Lung (tissue), 12 donors: ENCODE data around the gene YTHDC2. TPM values are rescaled to one million over a fixed set of nuclear protein-coding genes. Genes with fewer than 3 reads are reported as not detected.
A peak's percentile ranks its signal among the peaks of the same experiment; 100 is the strongest.

ENCODE experiments used
- ATAC-seq: fragments of 200-7000 bp; cut with Tn5 transposase; one replicate; pipeline ENCODE4 v1.9.1; 2020; ENCODE audit warnings: moderate number of reproducible peaks; ENCODE audit not compliant: insufficient read depth, low FRiP score
- DNase-seq, 3 donors: peaks; one replicate each; pipeline ENCODE4 v3.0.0-alpha.2; 2013 to 2017
- H3K27ac ChIP-seq, 2 donors: one replicate each; pipeline ENCODE4 v1.5.1; 2013; ENCODE audit warnings: mild to moderate bottlenecking in 2 of 2, moderate library complexity in 2 of 2, control low read depth in 1 of 2, inconsistent platforms in 1 of 2, low read depth in 1 of 2, low read length in 1 of 2
- H3K27me3 ChIP-seq, 3 donors: one replicate each; pipeline ENCODE4 v1.5.1; 2013; ENCODE audit warnings: low read length in 2 of 3; ENCODE audit not compliant: control insufficient read depth in 3 of 3, insufficient read depth in 3 of 3
- H3K36me3 ChIP-seq, 4 donors: one replicate each; pipeline ENCODE4 v1.5.1; 2013; ENCODE audit warnings: low read length in 4 of 4, mild to moderate bottlenecking in 1 of 4, moderate library complexity in 1 of 4; ENCODE audit not compliant: control insufficient read depth in 4 of 4, insufficient read depth in 4 of 4
- H3K4me1 ChIP-seq, 5 donors: one replicate each; pipeline ENCODE4 v1.5.1; 2013; ENCODE audit warnings: low read length in 5 of 5, mild to moderate bottlenecking in 2 of 5, moderate library complexity in 1 of 5; ENCODE audit not compliant: control insufficient read depth in 5 of 5, insufficient read depth in 5 of 5
- H3K4me3 ChIP-seq: one replicate; pipeline ENCODE4 v1.5.1; 2013; ENCODE audit warnings: mild to moderate bottlenecking, control low read depth, moderate library complexity
- H3K9ac ChIP-seq, 2 donors: one replicate each; pipeline ENCODE4 v1.5.1; 2013; ENCODE audit warnings: low read length in 2 of 2, control low read depth in 1 of 2; ENCODE audit not compliant: insufficient read depth in 1 of 2
- H3K9me3 ChIP-seq, 4 donors: one replicate each; pipeline ENCODE4 v1.5.1; 2013; ENCODE audit warnings: low read length in 3 of 4, mild to moderate bottlenecking in 1 of 4, moderate library complexity in 1 of 4; ENCODE audit not compliant: control insufficient read depth in 4 of 4, insufficient read depth in 3 of 4
- WGBS, 2 donors: extraction: QIAGEN DNeasy Blood & Tissue Kit; methylation state at CpG; one replicate each; pipeline ENCODE4 v1.1.7; 2013; 5-methylcytosine and 5-hydroxymethylcytosine counted together
- polyA plus RNA-seq, 2 donors: library from polyadenylated mRNA; stranded (reverse); fragments of 200-250 nt; gene quantifications; one replicate each; pipeline ENCODE4 v1.2.1, GENCODE V29; 2013
- total RNA-seq, 2 donors: library from RNA; depleted of rRNA in 1 of 2; stranded (reverse); fragments of >200 nt in 1 of 2; gene quantifications; one replicate each; pipeline ENCODE4 v1.2.1, GENCODE V29; 2014 to 2021
- TF ChIP-seq, protein P1 (sequence below): IDR thresholded peaks from 2 replicates; pipeline ENCODE4 v1.5.1; 2012; ENCODE audit warnings: mild to moderate bottlenecking; ENCODE audit errors: control extremely low read depth, extremely low read depth
- donor health status: control.
- donor health status: control.
- donor health status: Bipolar disorder and iron deficiency.
- donor health status: healthy.
- donor health status: DM: yes; HTN: yes; CAD: no.

The YTHDC2 gene
- total and polyA plus RNA-seq, 4 donors = 8.4 to 49.1 (median 15.4) TPM

GRCh38 chr5:113510836-113511451 is 2.5 kb upstream of the YTHDC2 start:
- peaks cover 0 to 9% (median 3%) of the 10 kb centered on the region in 3 donors for H3K27me3 ChIP-seq
- no peak overlapping the region for H3K27ac ChIP-seq
- no peak overlapping the region for H3K4me3 ChIP-seq
- DNase-seq = peak in 2 of 3 donors; percentile 49 to 65
- H3K36me3 ChIP-seq = peaks cover 0 to 3% (median 0%) of the 10 kb centered on the region in 4 donors
- H3K4me1 ChIP-seq = peaks cover 0 to 12% (median 0%) of the 10 kb centered on the region in 5 donors
- TF ChIP-seq, protein P1, sequence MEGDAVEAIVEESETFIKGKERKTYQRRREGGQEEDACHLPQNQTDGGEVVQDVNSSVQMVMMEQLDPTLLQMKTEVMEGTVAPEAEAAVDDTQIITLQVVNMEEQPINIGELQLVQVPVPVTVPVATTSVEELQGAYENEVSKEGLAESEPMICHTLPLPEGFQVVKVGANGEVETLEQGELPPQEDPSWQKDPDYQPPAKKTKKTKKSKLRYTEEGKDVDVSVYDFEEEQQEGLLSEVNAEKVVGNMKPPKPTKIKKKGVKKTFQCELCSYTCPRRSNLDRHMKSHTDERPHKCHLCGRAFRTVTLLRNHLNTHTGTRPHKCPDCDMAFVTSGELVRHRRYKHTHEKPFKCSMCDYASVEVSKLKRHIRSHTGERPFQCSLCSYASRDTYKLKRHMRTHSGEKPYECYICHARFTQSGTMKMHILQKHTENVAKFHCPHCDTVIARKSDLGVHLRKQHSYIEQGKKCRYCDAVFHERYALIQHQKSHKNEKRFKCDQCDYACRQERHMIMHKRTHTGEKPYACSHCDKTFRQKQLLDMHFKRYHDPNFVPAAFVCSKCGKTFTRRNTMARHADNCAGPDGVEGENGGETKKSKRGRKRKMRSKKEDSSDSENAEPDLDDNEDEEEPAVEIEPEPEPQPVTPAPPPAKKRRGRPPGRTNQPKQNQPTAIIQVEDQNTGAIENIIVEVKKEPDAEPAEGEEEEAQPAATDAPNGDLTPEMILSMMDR = peak; percentile 4
- peaks cover 0 to 2% (median 0%) of the 10 kb centered on the region in 4 donors for H3K9me3 ChIP-seq
- 54 to 56% methylated on average over 6 of the region's 6 CpGs for WGBS, 2 donors
- no peak for ATAC-seq
- no peak overlapping the region for H3K9ac ChIP-seq

DNA sequence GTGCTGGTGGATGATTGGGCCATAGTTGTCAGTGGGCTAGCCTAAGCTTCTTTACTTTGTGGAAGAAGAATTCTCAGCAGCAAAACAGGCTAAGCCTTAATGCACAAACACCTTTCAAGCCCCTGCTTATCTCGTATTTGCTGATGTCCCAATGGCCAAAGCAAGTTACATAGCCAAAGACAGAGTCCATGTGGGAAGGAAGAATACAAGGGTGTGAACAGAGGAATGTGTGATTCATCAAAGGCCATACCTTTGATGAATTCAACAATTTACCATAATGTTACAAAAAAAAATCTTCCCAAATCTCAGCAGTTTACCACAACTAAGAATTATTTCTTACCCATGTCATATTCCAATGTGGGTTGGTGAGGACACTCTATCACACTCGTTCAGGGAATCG is 1.2 kb upstream of the YTHDC2 start:
- Histone ChIP-seq H3K4me1 (peaks cover 0 to 12% (median 0%) of the 10 kb centered on the region in 5 donors), H3K27ac (no peak overlapping the region), H3K27me3 (peaks cover 0 to 9% (median 1%) of the 10 kb centered on the region in 3 donors), H3K9me3 (peaks cover 0 to 2% (median 0%) of the 10 kb centered on the region in 4 donors), H3K36me3 (peaks cover 0 to 9% (median 1%) of the 10 kb centered on the region in 4 donors), H3K9ac (no peak overlapping the region), H3K4me3 (no peak overlapping the region)
- WGBS, 2 donors = 91 to 92% methylated on average over 3 of the region's 3 CpGs
- DNase-seq = no peak
- TF ChIP-seq, protein P1 = no peak
- ATAC-seq = no peak

DNA sequence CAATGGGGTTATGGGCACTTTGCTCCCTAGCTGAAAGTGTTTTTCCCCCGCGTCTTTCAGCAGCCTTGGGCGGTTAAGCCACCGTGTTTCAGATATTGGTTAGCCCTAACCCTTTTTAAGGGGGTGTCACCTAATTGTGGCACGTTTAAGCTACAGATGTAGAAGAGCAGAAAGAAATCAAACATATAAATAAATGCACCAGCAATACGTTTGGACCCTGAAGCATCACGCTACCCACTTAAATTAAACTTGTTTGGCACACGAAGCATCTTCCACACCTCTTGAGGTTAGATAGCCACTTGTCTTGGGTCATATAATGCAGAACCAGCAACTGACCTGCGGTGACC is 768 bp downstream of the YTHDC2 start:
- Histone ChIP-seq H3K27ac (peak overlapping the region; percentile 92 to 98), H3K9ac (peak overlapping the region; percentile 94 to 96), H3K36me3 (peaks cover 0 to 9% (median 3%) of the 10 kb centered on the region in 4 donors), H3K9me3 (peaks cover 0 to 2% (median 0%) of the 10 kb centered on the region in 4 donors), H3K27me3 (peaks cover 0 to 5% (median 0%) of the 10 kb centered on the region in 3 donors), H3K4me3 (peak overlapping the region; percentile 87), H3K4me1 (peaks cover 0 to 12% (median 0%) of the 10 kb centered on the region in 5 donors)
- 10 to 17% methylated on average over 9 of the region's 9 CpGs for WGBS, 2 donors
- ATAC-seq (no peak), DNase-seq (peak in 2 of 3 donors; percentile 24 to 52)
- TF ChIP-seq, protein P1 = no peak
